Mesodermal cell (in vitro differentiated cells): ENCODE results near the gene NRSN1.
A peak's percentile ranks its signal among the peaks of the same experiment; 100 is the strongest.

ENCODE experiments used
- H3K27ac ChIP-seq: 2 replicates; pipeline ENCODE4 v1.7.0; 2013; ENCODE audit warnings: mild to moderate bottlenecking, low read depth, low read length, moderate library complexity; ENCODE audit not compliant: severe bottlenecking
- H3K36me3 ChIP-seq: 2 replicates; pipeline ENCODE4 v1.7.1; 2013; ENCODE audit warnings: mild to moderate bottlenecking, low read length, moderate library complexity; ENCODE audit not compliant: control insufficient read depth, insufficient read depth
- H3K4me1 ChIP-seq: one replicate; pipeline ENCODE4 v1.7.1; 2013; ENCODE audit warnings: mild to moderate bottlenecking, low read length; ENCODE audit not compliant: insufficient read depth, control insufficient read depth, poor library complexity, severe bottlenecking
- H3K4me3 ChIP-seq: 2 replicates; pipeline ENCODE4 v1.7.0; 2013; ENCODE audit warnings: low read length, control low read depth, mild to moderate bottlenecking; ENCODE audit not compliant: insufficient read depth, poor library complexity, severe bottlenecking; ENCODE audit errors: extremely low read depth
- H3K9me3 ChIP-seq: 2 replicates; pipeline ENCODE4 v1.7.1; 2013; ENCODE audit warnings: mild to moderate bottlenecking, low read length, moderate library complexity; ENCODE audit not compliant: control insufficient read depth
- WGBS, 2 experiments: methylation state at CpG; one replicate each; pipeline ENCODE4 v1.1.5; 2013; ENCODE audit warnings: missing lambda C conversion rate in 2 of 2; ENCODE audit not compliant: insufficient coverage in 2 of 2; 5-methylcytosine and 5-hydroxymethylcytosine counted together

Gene NRSN1

GRCh38 chr6:24106291-24106690 is 19.7 kb upstream of the NRSN1 start:
- no peak overlapping the region for H3K27ac ChIP-seq
- 76 to 88% methylated on average over 3 to 4 of the region's 5 CpGs for WGBS, 2 experiments
- H3K36me3 ChIP-seq = no peaks in the 10 kb centered on the region

GRCh38 chr6:24107294-24107693 is 18.7 kb upstream of the NRSN1 start:
- 88 to 100% methylated on average over 1 of the region's 1 CpG for WGBS, 2 experiments
- H3K36me3 ChIP-seq = no peaks in the 10 kb centered on the region
- no peaks in the 10 kb centered on the region for H3K4me1 ChIP-seq
- no peak overlapping the region for H3K4me3 ChIP-seq
- H3K9me3 ChIP-seq = no peaks in the 10 kb centered on the region
- H3K27ac ChIP-seq = no peak overlapping the region

More at GRCh38 chr6:24106291-24106690, 19.7 kb upstream of the NRSN1 start:
- H3K4me3 ChIP-seq = no peak overlapping the region
- no peaks in the 10 kb centered on the region for H3K4me1 ChIP-seq
- no peaks in the 10 kb centered on the region for H3K9me3 ChIP-seq

- Histone ChIP-seq H3K9me3 (no peaks in the 10 kb centered on the region), H3K4me1 (no peaks in the 10 kb centered on the region), H3K27ac (no peak overlapping the region), H3K36me3 (no peaks in the 10 kb centered on the region), H3K4me3 (no peak overlapping the region)
- 69 to 79% methylated on average over 6 of the region's 6 CpGs for whole genome bisulfite sequencing, 2 experiments
Measured at GRCh38 chr6:24108056-24108455, 18.0 kb upstream of the NRSN1 start.

DNA sequence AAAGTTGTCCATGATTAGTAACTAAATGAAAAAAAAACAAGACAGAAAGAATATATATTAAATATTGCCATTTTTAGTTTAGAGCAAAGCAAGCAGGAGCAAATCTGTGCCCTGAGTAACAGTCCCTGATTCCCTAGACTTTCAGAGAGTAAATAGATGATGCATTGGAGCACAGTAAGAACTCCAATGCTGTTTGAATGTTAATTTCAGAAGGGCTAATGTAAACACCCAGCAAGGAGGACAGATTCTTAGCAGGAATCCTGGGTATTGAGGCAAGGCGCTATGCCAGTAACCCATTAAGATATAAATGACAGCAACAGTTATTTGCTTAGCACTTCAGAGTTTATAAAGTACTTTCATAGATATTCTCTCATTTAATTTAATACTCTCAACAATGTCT is 15.6 kb upstream of the NRSN1 start:
- H3K9me3 ChIP-seq = no peaks in the 10 kb centered on the region
- no CpG with 5 or more reads among the region's 1 CpG for WGBS, 2 experiments
- H3K27ac ChIP-seq = no peak overlapping the region

GRCh38 chr6:24113891-24114290 is 12.1 kb upstream of the NRSN1 start:
- Histone ChIP-seq H3K27ac (no peak overlapping the region), H3K36me3 (no peaks in the 10 kb centered on the region), H3K4me3 (no peak overlapping the region), H3K9me3 (no peaks in the 10 kb centered on the region), H3K4me1 (no peaks in the 10 kb centered on the region)

More for the DNA sequence above, 15.6 kb upstream of the NRSN1 start:
- no peak overlapping the region for H3K4me3 ChIP-seq
- H3K36me3 ChIP-seq = no peaks in the 10 kb centered on the region
- H3K4me1 ChIP-seq = no peaks in the 10 kb centered on the region

DNA sequence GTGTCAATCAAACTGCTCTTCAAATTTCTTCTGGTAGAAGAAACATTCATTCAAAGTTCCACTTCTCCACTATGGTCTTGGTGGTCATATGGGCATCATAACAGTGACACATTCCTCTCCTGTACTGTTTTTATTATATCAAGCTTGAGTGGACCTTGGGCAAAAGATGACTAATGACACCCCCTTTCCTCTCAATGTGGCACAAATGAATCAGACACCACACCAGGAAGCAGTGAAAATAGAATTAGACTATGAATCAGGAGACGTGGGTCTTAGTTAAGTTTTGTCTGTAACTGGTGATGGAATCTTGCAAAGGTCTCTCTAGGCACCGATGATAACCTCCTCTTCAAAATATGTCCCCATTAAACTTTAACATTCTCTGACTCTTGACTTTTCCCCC is 9.0 kb upstream of the NRSN1 start:
- no peak overlapping the region for H3K4me3 ChIP-seq
- no peaks in the 10 kb centered on the region for H3K36me3 ChIP-seq
- H3K4me1 ChIP-seq = no peaks in the 10 kb centered on the region
- H3K9me3 ChIP-seq = no peaks in the 10 kb centered on the region
- no CpG with 5 or more reads among the region's 2 CpGs for WGBS, 2 experiments
- no peak overlapping the region for H3K27ac ChIP-seq

GRCh38 chr6:24122139-24122538 is 3.9 kb upstream of the NRSN1 start:
- no peak overlapping the region for H3K4me3 ChIP-seq
- 75 to 81% methylated on average over 6 to 7 of the region's 7 CpGs for WGBS, 2 experiments
- no peak overlapping the region for H3K27ac ChIP-seq
- no peaks in the 10 kb centered on the region for H3K36me3 ChIP-seq
- no peaks in the 10 kb centered on the region for H3K9me3 ChIP-seq
- H3K4me1 ChIP-seq = peaks cover 5% of the 10 kb centered on the region

DNA sequence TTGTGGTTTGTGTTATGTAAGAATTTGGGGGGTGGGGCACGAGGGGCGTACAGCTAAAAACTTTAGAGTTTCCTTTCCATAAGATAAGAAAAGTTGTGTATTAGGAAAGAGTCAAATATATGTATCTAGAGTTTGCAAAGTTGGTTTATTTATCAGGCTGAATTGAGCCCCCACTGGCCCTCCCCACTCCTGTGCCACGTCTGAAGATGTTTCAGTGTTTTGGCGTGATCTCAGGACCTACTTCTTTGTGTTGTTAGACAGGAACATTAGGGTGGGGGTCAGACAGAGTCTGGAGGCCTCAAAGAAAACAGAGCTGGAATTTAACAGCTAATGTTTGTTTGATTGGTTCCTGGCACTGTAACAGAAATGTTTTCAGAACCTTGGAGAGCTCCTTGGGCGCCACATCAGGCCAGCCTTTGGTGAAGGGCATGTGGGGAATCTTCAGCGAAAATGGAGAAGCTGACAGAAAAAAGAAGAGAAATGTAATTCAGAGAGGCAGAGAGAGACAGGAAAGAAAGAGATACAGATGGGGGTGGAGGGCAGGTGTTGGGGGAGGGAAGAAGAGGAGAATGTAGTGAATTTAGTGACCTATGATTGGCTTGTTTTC is 674 bp downstream of the NRSN1 start:
- Histone ChIP-seq H3K9me3 (no peaks in the 10 kb centered on the region), H3K36me3 (no peaks in the 10 kb centered on the region), H3K4me1 (peaks cover 5% of the 10 kb centered on the region), H3K27ac (no peak overlapping the region), H3K4me3 (peak overlapping the region; percentile 25)
- whole genome bisulfite sequencing, 2 experiments = 0 to 4% methylated on average over 3 to 5 of the region's 6 CpGs

DNA sequence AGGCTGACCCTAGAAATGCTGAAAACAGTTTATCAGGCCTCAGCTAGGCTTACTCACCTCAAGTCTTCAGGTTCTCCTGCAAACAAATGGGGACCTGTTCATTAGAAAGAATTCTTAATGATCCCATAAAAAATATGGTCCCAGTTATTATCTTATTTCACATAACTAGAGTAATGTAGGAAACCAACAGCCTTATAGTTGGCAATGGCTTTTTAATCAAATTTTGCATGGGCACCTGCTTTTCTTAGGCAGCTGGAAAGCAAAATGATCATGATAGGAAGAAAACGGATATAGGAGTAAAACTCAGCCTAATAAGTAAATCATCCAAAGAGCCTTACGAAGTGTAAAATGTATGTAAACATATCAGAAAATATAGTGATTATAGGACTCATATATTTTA is 1.3 kb downstream of the NRSN1 start:
- Histone ChIP-seq H3K9me3 (no peaks in the 10 kb centered on the region), H3K4me1 (peaks cover 5% of the 10 kb centered on the region), H3K4me3 (no peak overlapping the region), H3K27ac (no peak overlapping the region), H3K36me3 (no peaks in the 10 kb centered on the region)
- no CpG with 5 or more reads among the region's 2 CpGs for WGBS, 2 experiments

- no peaks in the 10 kb centered on the region for H3K9me3 ChIP-seq
- 71% methylated on average over 1 of the region's 2 CpGs; no CpG with 5 or more reads in 1 of the 2 experiments for WGBS, 2 experiments
- no peak overlapping the region for H3K27ac ChIP-seq
- H3K4me1 ChIP-seq = no peaks in the 10 kb centered on the region
- H3K36me3 ChIP-seq = no peaks in the 10 kb centered on the region
- H3K4me3 ChIP-seq = no peak overlapping the region
Measured at GRCh38 chr6:24131751-24132150, 5.7 kb downstream of the NRSN1 start.

GRCh38 chr6:24139080-24139479 is 13.1 kb downstream of the NRSN1 start:
- 75% methylated on average over 1 of the region's 2 CpGs; no CpG with 5 or more reads in 1 of the 2 experiments for WGBS, 2 experiments
- no peak overlapping the region for H3K4me3 ChIP-seq
- H3K4me1 ChIP-seq = no peaks in the 10 kb centered on the region
- H3K27ac ChIP-seq = no peak overlapping the region
- H3K9me3 ChIP-seq = no peaks in the 10 kb centered on the region
- H3K36me3 ChIP-seq = no peaks in the 10 kb centered on the region
